GM12878 (cell line): Measurements from ENCODE around the gene PLCG2. TPM values are rescaled to one million over a fixed set of nuclear protein-coding genes. Genes with fewer than 3 reads are reported as not detected.

Experiments used
- BCLAF1 ChIP-seq: fragments of 450-650 bp; IDR thresholded peaks from 2 replicates; pipeline ENCODE4 v1.6.1; 2017; ENCODE audit warnings: antibody characterized with exemption, mild to moderate bottlenecking, moderate library complexity
- CREM ChIP-seq: IDR thresholded peaks from 2 replicates; pipeline ENCODE4 v1.6.1; 2014; ENCODE audit warnings: antibody characterized with exemption, low read depth
- FOS ChIP-seq: IDR thresholded peaks from 3 replicates; pipeline ENCODE4 v1.6.1; 2011; ENCODE audit warnings: borderline replicate concordance; ENCODE audit not compliant: insufficient read length; ENCODE audit errors: extremely low read depth
- HDAC6 ChIP-seq: fragments of 200-600 bp; sonication (generic); IDR thresholded peaks from one replicate; pipeline ENCODE4 v1.8.0; 2017; ENCODE audit warnings: antibody characterized with exemption; ENCODE audit not compliant: unreplicated experiment
- REST ChIP-seq: IDR thresholded peaks from 2 replicates; pipeline ENCODE4 v1.6.1; 2012; ENCODE audit warnings: mild to moderate bottlenecking, low read depth, low read length
- SREBF1 ChIP-seq: IDR thresholded peaks from 2 replicates; pipeline ENCODE4 v1.6.1; 2012; ENCODE audit warnings: mild to moderate bottlenecking, low read length
- polyA plus RNA-seq, 11 experiments: library from polyadenylated mRNA; depleted of rRNA in 4 of 11; unstranded in 6 of 11; stranded (reverse) in 5 of 11; fragments of >200 nt; fragmentation: Nextera tagmentation in 4 of 11; fragmentation: Illumina TruSeq in 1 of 11; extraction: Ambion mirVana in 4 of 11; extraction: Trizol in 1 of 11; gene quantifications; 1 replicate in 1 of 11; 2 replicates in 10 of 11; pipeline versions ENCODE4 v1.2.1 to v1.2.3, GENCODE V29; 2011 to 2016; ENCODE audit warnings: inconsistent platforms in 2 of 11, missing spikeins in 2 of 11, low read depth in 1 of 11
- total RNA-seq, 4 experiments: library from RNA; depleted of rRNA in 3 of 4; stranded (reverse); fragments of >200 nt in 3 of 4; fragmentation: Illumina TruSeq in 1 of 4; extraction: Trizol in 1 of 4; gene quantifications; 2 replicates each; pipeline versions ENCODE4 v1.2.1 to v1.2.3, GENCODE V29; 2013 to 2021

Gene PLCG2
- total and polyA plus RNA-seq, 10 of the 15 experiments (the other 5 are each of a cell fraction or from before 2014, with no cell fraction given), result 47.6 to 256 (median 149) TPM

- no peak for TF ChIP-seq BCLAF1
- TF ChIP-seq CREM, result no peak
- TF ChIP-seq REST, result no peak
- no peak for TF ChIP-seq FOS
- TF ChIP-seq SREBF1, result no peak
- no peak for TF ChIP-seq HDAC6
- TF ChIP-seq, all 136 proteins: peak for 0
Observed at GRCh38 chr16:81891736-81892364, 112.8 kb downstream of the PLCG2 start (continued).
